ENCODE measurements around the gene RAB4A. TPM values are rescaled to one million over a fixed set of nuclear protein-coding genes. Genes with fewer than 3 reads are reported as not detected.

RAB4A gene
- total and polyA plus RNA-seq, 3 donors from 2014 or later: 27.2 to 55.1 (median 30.2) TPM

GRCh38 chr1:229328598-229329362, 57.9 kb downstream of the RAB4A start:
- TF ChIP-seq, protein P1, sequence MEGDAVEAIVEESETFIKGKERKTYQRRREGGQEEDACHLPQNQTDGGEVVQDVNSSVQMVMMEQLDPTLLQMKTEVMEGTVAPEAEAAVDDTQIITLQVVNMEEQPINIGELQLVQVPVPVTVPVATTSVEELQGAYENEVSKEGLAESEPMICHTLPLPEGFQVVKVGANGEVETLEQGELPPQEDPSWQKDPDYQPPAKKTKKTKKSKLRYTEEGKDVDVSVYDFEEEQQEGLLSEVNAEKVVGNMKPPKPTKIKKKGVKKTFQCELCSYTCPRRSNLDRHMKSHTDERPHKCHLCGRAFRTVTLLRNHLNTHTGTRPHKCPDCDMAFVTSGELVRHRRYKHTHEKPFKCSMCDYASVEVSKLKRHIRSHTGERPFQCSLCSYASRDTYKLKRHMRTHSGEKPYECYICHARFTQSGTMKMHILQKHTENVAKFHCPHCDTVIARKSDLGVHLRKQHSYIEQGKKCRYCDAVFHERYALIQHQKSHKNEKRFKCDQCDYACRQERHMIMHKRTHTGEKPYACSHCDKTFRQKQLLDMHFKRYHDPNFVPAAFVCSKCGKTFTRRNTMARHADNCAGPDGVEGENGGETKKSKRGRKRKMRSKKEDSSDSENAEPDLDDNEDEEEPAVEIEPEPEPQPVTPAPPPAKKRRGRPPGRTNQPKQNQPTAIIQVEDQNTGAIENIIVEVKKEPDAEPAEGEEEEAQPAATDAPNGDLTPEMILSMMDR (IDR thresholded peaks at IDR 0.05): no peak
- no peak for TF ChIP-seq POLR2A (IDR thresholded peaks at IDR 0.05)
- no peak overlapping the region for H3K27ac ChIP-seq
- no peaks in the 10 kb centered on the region for H3K4me1 ChIP-seq
- no peaks in the 10 kb centered on the region for H3K36me3 ChIP-seq (ENCODE audit: low read depth, missing control alignments)
- DNase-seq: no peak
- 83 to 86% methylated on average over 7 of the region's 7 CpGs for WGBS, 2 donors
- no peaks in the 10 kb centered on the region for H3K27me3 ChIP-seq
- intact Hi-C loops (cut with DNase I; ENCODE audit: low total_unique reads): no loop called here
- H3K9me3 ChIP-seq: no peaks in the 10 kb centered on the region
- no peak overlapping the region for H3K4me3 ChIP-seq

GRCh38 chr1:229334269-229334668, 63.4 kb downstream of the RAB4A start:
- Histone ChIP-seq H3K9me3 (no peaks in the 10 kb centered on the region), H3K4me3 (no peak overlapping the region), H3K36me3 (ENCODE audit: low read depth, missing control alignments) (no peaks in the 10 kb centered on the region), H3K27me3 (no peaks in the 10 kb centered on the region), H3K27ac (no peak overlapping the region), H3K4me1 (no peaks in the 10 kb centered on the region)
- WGBS, 2 donors: 70 to 98% methylated on average over 2 of the region's 2 CpGs
- intact Hi-C loops (cut with DNase I; ENCODE audit: low total_unique reads): no loop called here
- DNase-seq: no peak
- no peak for TF ChIP-seq POLR2A (IDR thresholded peaks at IDR 0.05)
- TF ChIP-seq, protein P1 (IDR thresholded peaks at IDR 0.05): no peak

DNA sequence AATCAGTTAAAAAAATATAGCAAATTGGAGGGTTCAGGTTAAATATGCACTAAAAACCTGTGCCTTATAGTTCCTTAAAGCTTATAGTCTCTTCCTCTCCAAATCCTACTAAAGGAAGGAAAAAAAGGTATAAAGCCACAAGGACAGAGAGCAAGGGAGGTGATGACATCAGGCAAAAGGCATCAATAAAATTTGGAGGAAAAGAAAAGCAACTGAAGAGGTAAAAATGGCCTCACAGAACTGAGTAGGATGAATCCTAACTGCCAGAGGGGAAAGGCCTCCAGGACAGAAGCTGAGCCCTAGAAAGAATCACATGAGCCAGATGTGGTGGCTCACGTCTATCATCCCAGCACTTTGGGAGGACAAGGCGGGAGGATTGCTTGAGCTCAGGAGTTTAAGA, 63.8 kb downstream of the RAB4A start:
- Histone ChIP-seq H3K27me3 (no peaks in the 10 kb centered on the region), H3K4me3 (no peak overlapping the region), H3K36me3 (ENCODE audit: low read depth, missing control alignments) (no peaks in the 10 kb centered on the region), H3K9me3 (no peaks in the 10 kb centered on the region), H3K4me1 (no peaks in the 10 kb centered on the region), H3K27ac (no peak overlapping the region)
- 97 to 100% methylated on average over 2 of the region's 2 CpGs for WGBS, 2 donors
- no peak for DNase-seq
- intact Hi-C loops (cut with DNase I; ENCODE audit: low total_unique reads): no loop called here
- no peak for TF ChIP-seq POLR2A (IDR thresholded peaks at IDR 0.05)
- TF ChIP-seq, protein P1 (IDR thresholded peaks at IDR 0.05): no peak

DNA sequence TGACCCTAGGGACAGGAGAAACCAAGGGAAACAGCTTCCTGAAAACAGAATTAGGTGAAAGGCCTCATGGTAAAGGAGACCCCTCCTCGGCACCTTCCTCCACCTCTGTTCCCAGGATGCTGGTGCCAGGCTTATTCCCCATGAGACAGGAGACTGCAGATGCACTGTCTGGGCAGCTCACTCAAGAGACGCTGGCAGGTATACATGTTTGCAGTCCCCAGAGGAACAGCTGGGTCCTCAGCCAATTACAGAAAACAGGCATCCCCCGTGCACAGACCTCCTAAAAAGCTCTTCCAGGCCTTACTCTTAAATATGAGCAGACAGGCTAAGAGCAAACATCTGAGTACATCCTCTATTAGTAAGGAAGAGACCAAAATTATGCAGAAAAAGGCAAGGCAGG, 65.4 kb downstream of the RAB4A start:
- TF ChIP-seq POLR2A (IDR thresholded peaks at IDR 0.05): no peak
- TF ChIP-seq, protein P1 (IDR thresholded peaks at IDR 0.05): no peak
- Histone ChIP-seq H3K4me1 (peaks cover 3% of the 10 kb centered on the region), H3K27ac (no peak overlapping the region), H3K27me3 (no peaks in the 10 kb centered on the region), H3K4me3 (no peak overlapping the region), H3K36me3 (ENCODE audit: low read depth, missing control alignments) (no peaks in the 10 kb centered on the region), H3K9me3 (no peaks in the 10 kb centered on the region)
- WGBS, 2 donors: 87 to 89% methylated on average over 3 of the region's 3 CpGs
- DNase-seq: no peak
- intact Hi-C loops (cut with DNase I; ENCODE audit: low total_unique reads): no loop called here

- 88 to 94% methylated on average over 4 of the region's 4 CpGs for WGBS, 2 donors
- H3K4me1 ChIP-seq: peaks cover 11% of the 10 kb centered on the region
- intact Hi-C loops (cut with DNase I; ENCODE audit: low total_unique reads): no loop called here
- H3K27ac ChIP-seq: no peak overlapping the region
- no peaks in the 10 kb centered on the region for H3K27me3 ChIP-seq
- no peak overlapping the region for H3K4me3 ChIP-seq
- no peaks in the 10 kb centered on the region for H3K36me3 ChIP-seq (ENCODE audit: low read depth, missing control alignments)
- H3K9me3 ChIP-seq: no peaks in the 10 kb centered on the region
- no peak for DNase-seq
- TF ChIP-seq, protein P1 (IDR thresholded peaks at IDR 0.05): no peak
- no peak for TF ChIP-seq POLR2A (IDR thresholded peaks at IDR 0.05)
These were observed 68.2 kb downstream of the RAB4A start for GRCh38 chr1:229339086-229339485.
